Measurements from ENCODE around the gene OR8J3.
"Not testable (repeated sequence)": the region's sequence is repeated elsewhere in the genome, so short reads cannot be mapped to it uniquely, and the experiment has no call there.

Gene OR8J3

GRCh38 chr11:56140151-56140661 lies at the start of gene OR8J3:
Gene OR8J3, minus strand, starts transcription at chr11:56140201. Its CDS starts 2,483 bp downstream, at chr11:56137718.
- DNase-seq = no peak

- no peak for DNase-seq
Observed at GRCh38 chr11:56188602-56189001, 48.6 kb upstream of the OR8J3 start.

- DNase-seq = no peak
Observed at GRCh38 chr11:56183459-56183858, 43.5 kb upstream of the OR8J3 start.

- DNase-seq = no peak
Observed at GRCh38 chr11:56176318-56176717, 36.3 kb upstream of the OR8J3 start, which contains the start of gene OR5J2. Gene OR5J2, plus strand, starts transcription at chr11:56176618. Its CDS starts 0 bp downstream, at chr11:56176618.

GRCh38 chr11:56172256-56172830 lies 32.3 kb upstream of the OR8J3 start:
- no peak for DNase-seq

GRCh38 chr11:56163804-56164203 lies 23.8 kb upstream of the OR8J3 start:
- no peak for DNase-seq

- DNase-seq = no peak
Observed at GRCh38 chr11:56160217-56160616, 20.2 kb upstream of the OR8J3 start, which contains the start of gene OR8K5. Gene OR8K5, minus strand, starts transcription at chr11:56160317. Its CDS starts 0 bp downstream, at chr11:56160317.

- no peak for DNase-seq
Observed at GRCh38 chr11:56152333-56152732, 12.3 kb upstream of the OR8J3 start.

GRCh38 chr11:56151376-56151775 lies 11.4 kb upstream of the OR8J3 start:
- DNase-seq = no peak

GRCh38 chr11:56143681-56144080 lies 3.7 kb upstream of the OR8J3 start:
- DNase-seq = not testable (repeated sequence)

- no peak for DNase-seq
Observed at GRCh38 chr11:56122073-56122472, 17.9 kb downstream of the OR8J3 start, which contains the start of gene OR8H3. Gene OR8H3, plus strand, starts transcription at chr11:56122373. Its CDS starts 0 bp downstream, at chr11:56122373.

- DNase-seq = no peak
Observed at GRCh38 chr11:56103210-56103737, 36.7 kb downstream of the OR8J3 start, which contains the start of gene OR8H2. Gene OR8H2, plus strand, starts transcription at chr11:56103687. Its CDS starts 1,356 bp downstream, at chr11:56105043.

- no peak for DNase-seq
Observed at GRCh38 chr11:56093008-56093407, 47.0 kb downstream of the OR8J3 start, which contains the start of gene OR8I2. Gene OR8I2, plus strand, starts transcription at chr11:56093308. Its CDS starts 0 bp downstream, at chr11:56093308.

GRCh38 chr11:56089697-56090096 lies 50.3 kb downstream of the OR8J3 start:
- DNase-seq = no peak
